Activated CD8-positive, alpha-beta memory T cell treated with anti-CD3 and anti-CD28 coated beads for 4 hours (primary cell): ENCODE measurements around the gene CACNA1D.

Experiments used
- DNase-seq, 2 donors: peaks; one replicate each; pipeline ENCODE4 v3.0.0-alpha.2; 2020; ENCODE audit warnings: low read depth in 2 of 2

Gene CACNA1D

GRCh38 chr3:53495520-53496391 lies 1.3 kb downstream of the CACNA1D start:
- DNase-seq, result no peak

GRCh38 chr3:53496392-53496670 lies 1.9 kb downstream of the CACNA1D start:
- no peak for DNase-seq

GRCh38 chr3:53496984-53497383 lies 2.6 kb downstream of the CACNA1D start:
- DNase-seq, result no peak

- DNase-seq, result no peak
Observed at GRCh38 chr3:53498806-53499641, 4.6 kb downstream of the CACNA1D start.

GRCh38 chr3:53500165-53500777 lies 5.9 kb downstream of the CACNA1D start:
- DNase-seq, result no peak

- no peak for DNase-seq
Observed at GRCh38 chr3:53501178-53501577, 6.8 kb downstream of the CACNA1D start.

GRCh38 chr3:53502737-53503136 lies 8.3 kb downstream of the CACNA1D start:
- no peak for DNase-seq

GRCh38 chr3:53503195-53503594 lies 8.8 kb downstream of the CACNA1D start:
- DNase-seq, result no peak

GRCh38 chr3:53506110-53506762 lies 11.8 kb downstream of the CACNA1D start:
- no peak for DNase-seq

- no peak for DNase-seq
Observed at GRCh38 chr3:53506763-53507145, 12.3 kb downstream of the CACNA1D start.

- no peak for DNase-seq
Observed at GRCh38 chr3:53509494-53509893, 15.1 kb downstream of the CACNA1D start.

- no peak for DNase-seq
Observed at GRCh38 chr3:53510508-53510907, 16.1 kb downstream of the CACNA1D start.

GRCh38 chr3:53511246-53511645 lies 16.8 kb downstream of the CACNA1D start:
- DNase-seq, result no peak

GRCh38 chr3:53513556-53514190 lies 19.3 kb downstream of the CACNA1D start:
- no peak for DNase-seq

- DNase-seq, result no peak
Observed at GRCh38 chr3:53516339-53516738, 21.9 kb downstream of the CACNA1D start.

GRCh38 chr3:53518495-53518981 lies 24.1 kb downstream of the CACNA1D start:
- DNase-seq, result no peak

- no peak for DNase-seq
Observed at GRCh38 chr3:53519065-53519709, 24.8 kb downstream of the CACNA1D start.

- DNase-seq, result no peak
Observed at GRCh38 chr3:53523346-53523745, 28.9 kb downstream of the CACNA1D start.

- no peak for DNase-seq
Observed at GRCh38 chr3:53524566-53524965, 30.2 kb downstream of the CACNA1D start.

- DNase-seq, result no peak
Observed at GRCh38 chr3:53525765-53526703, 31.6 kb downstream of the CACNA1D start.
